Endothelial cell (in vitro differentiated cells): ENCODE measurements around the gene NUDT15. TPM values are rescaled to one million over a fixed set of nuclear protein-coding genes. Genes with fewer than 3 reads are reported as not detected.

Experiments used
- DNase-seq: peaks from one replicate; pipeline ENCODE4 v3.0.0; 2021; ENCODE audit warnings: low spot score
- H3K27ac Mint-ChIP-seq: one replicate; pipeline ENCODE4 v1.8.0; 2021; ENCODE audit warnings: mixed read lengths, inconsistent platforms; ENCODE audit not compliant: unreplicated experiment
- H3K27me3 Mint-ChIP-seq: one replicate; pipeline ENCODE4 v1.8.0; 2021; ENCODE audit warnings: mild to moderate bottlenecking, moderate library complexity, mixed read lengths, inconsistent platforms; ENCODE audit not compliant: unreplicated experiment
- H3K36me3 Mint-ChIP-seq: one replicate; pipeline ENCODE4 v1.8.0; 2021; ENCODE audit warnings: mild to moderate bottlenecking, low read depth, mixed read lengths, inconsistent platforms; ENCODE audit not compliant: unreplicated experiment
- H3K4me1 Mint-ChIP-seq: one replicate; pipeline ENCODE4 v1.8.0; 2021; ENCODE audit warnings: mild to moderate bottlenecking, mixed read lengths, inconsistent platforms; ENCODE audit not compliant: unreplicated experiment
- H3K4me3 Mint-ChIP-seq: one replicate; pipeline ENCODE4 v1.8.0; 2021; ENCODE audit warnings: mild to moderate bottlenecking, mixed read lengths, inconsistent platforms; ENCODE audit not compliant: unreplicated experiment
- H3K9me3 Mint-ChIP-seq: one replicate; pipeline ENCODE4 v1.8.0; 2021; ENCODE audit warnings: mixed read lengths, inconsistent platforms; ENCODE audit not compliant: unreplicated experiment
- CTCF ChIP-seq: fragments of 200-600 bp; sonication (generic); IDR thresholded peaks from one replicate; pipeline ENCODE4 v1.5.0; 2021; ENCODE audit warnings: antibody characterized with exemption; ENCODE audit not compliant: unreplicated experiment
- total RNA-seq: library from RNA; stranded (reverse); fragmentation: NEBNext Ultra II Directional; extraction: Animal tissue kit (Norgen Biotek cat#: 25700); gene quantifications from one replicate; pipeline ENCODE4 v1.2.1, GENCODE V29; 2021; ENCODE audit not compliant: unreplicated experiment

The NUDT15 gene
- total RNA-seq, 1 donor from 2014 or later = 14.6 TPM

GRCh38 chr13:48068952-48069351 lies 31.4 kb downstream of the NUDT15 start:
- peaks cover 30% of the 10 kb centered on the region for H3K9me3 Mint-ChIP-seq
- H3K4me3 Mint-ChIP-seq = peak overlapping the region; percentile 88
- no peaks in the 10 kb centered on the region for H3K27me3 Mint-ChIP-seq
- H3K4me1 Mint-ChIP-seq = peaks cover 4% of the 10 kb centered on the region
- no peak for DNase-seq
- no peak overlapping the region for H3K27ac Mint-ChIP-seq
- H3K36me3 Mint-ChIP-seq = peaks cover 83% of the 10 kb centered on the region
- TF ChIP-seq CTCF = no peak

- TF ChIP-seq CTCF = no peak
- peak overlapping the region; percentile 71 for H3K4me3 Mint-ChIP-seq
- peaks cover 89% of the 10 kb centered on the region for H3K36me3 Mint-ChIP-seq
- peaks cover 30% of the 10 kb centered on the region for H3K9me3 Mint-ChIP-seq
- no peak for DNase-seq
- H3K4me1 Mint-ChIP-seq = peaks cover 7% of the 10 kb centered on the region
- no peak overlapping the region for H3K27ac Mint-ChIP-seq
- H3K27me3 Mint-ChIP-seq = no peaks in the 10 kb centered on the region
Measured at GRCh38 chr13:48069573-48069972, 32.0 kb downstream of the NUDT15 start.

- H3K4me3 Mint-ChIP-seq = peak overlapping the region; percentile 57
Measured at GRCh38 chr13:48070942-48071341, 33.4 kb downstream of the NUDT15 start.

DNA sequence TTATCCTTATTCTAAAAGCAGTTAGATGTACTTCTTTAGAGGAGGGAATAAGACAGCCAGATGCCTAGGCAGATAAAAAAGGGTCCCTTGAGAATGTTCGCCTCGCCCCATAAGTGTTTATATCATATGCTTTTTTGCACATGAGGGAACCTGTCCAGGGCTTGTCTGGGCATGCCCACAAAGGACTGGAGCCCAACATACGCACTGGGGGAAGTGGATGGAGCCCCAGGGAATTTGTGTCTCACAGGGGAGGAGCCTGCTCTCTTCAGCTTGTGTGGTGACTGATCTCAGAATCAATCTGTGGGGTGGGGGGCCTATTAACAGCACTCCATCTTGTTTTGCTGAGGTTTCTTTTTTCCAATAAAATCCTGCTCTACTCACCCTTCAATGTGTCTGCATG lies 34.8 kb downstream of the NUDT15 start:
- Mint-ChIP-seq H3K4me1 (peaks cover 10% of the 10 kb centered on the region), H3K27ac (no peak overlapping the region), H3K27me3 (no peaks in the 10 kb centered on the region), H3K4me3 (peak overlapping the region; percentile 81), H3K9me3 (peaks cover 28% of the 10 kb centered on the region), H3K36me3 (peaks cover 90% of the 10 kb centered on the region)
- no peak for TF ChIP-seq CTCF
- no peak for DNase-seq

More at GRCh38 chr13:48070942-48071341, 33.4 kb downstream of the NUDT15 start:
- no peak for DNase-seq
- H3K9me3 Mint-ChIP-seq = peaks cover 30% of the 10 kb centered on the region
- H3K27me3 Mint-ChIP-seq = no peaks in the 10 kb centered on the region
- H3K4me1 Mint-ChIP-seq = peaks cover 10% of the 10 kb centered on the region
- H3K27ac Mint-ChIP-seq = no peak overlapping the region
- H3K36me3 Mint-ChIP-seq = peaks cover 97% of the 10 kb centered on the region
- TF ChIP-seq CTCF = no peak

- DNase-seq = no peak
- no peak for TF ChIP-seq CTCF
- H3K4me1 Mint-ChIP-seq = peaks cover 10% of the 10 kb centered on the region
- H3K4me3 Mint-ChIP-seq = peak overlapping the region; percentile 81
- H3K27me3 Mint-ChIP-seq = no peaks in the 10 kb centered on the region
- no peak overlapping the region for H3K27ac Mint-ChIP-seq
- peaks cover 26% of the 10 kb centered on the region for H3K9me3 Mint-ChIP-seq
- peaks cover 85% of the 10 kb centered on the region for H3K36me3 Mint-ChIP-seq
Measured at GRCh38 chr13:48072787-48073186, 35.3 kb downstream of the NUDT15 start.
